Vagina (tissue), 2 donors: ENCODE measurements around the gene CUL7.

Experiments used
- POLR2A ChIP-seq, 2 donors: fragments of 450-650 bp; IDR thresholded peaks; one replicate each; pipeline ENCODE4 v1.6.1; 2017; ENCODE audit warnings: antibody characterized with exemption in 2 of 2, mild to moderate bottlenecking in 2 of 2, moderate library complexity in 2 of 2
- POLR2AphosphoS5 ChIP-seq, 2 donors: sonication (generic); formaldehyde crosslinking; IDR thresholded peaks; one replicate each; pipeline ENCODE4 v1.9.0; 2017; ENCODE audit warnings: antibody characterized with exemption in 2 of 2, mild to moderate bottlenecking in 2 of 2, low read depth in 1 of 2; ENCODE audit not compliant: insufficient read depth in 1 of 2
- TF ChIP-seq, protein P1 (sequence below), 3 experiments: fragments of 450-650 bp in 2 of 3; fragments of 200-600 bp in 1 of 3; sonication (generic) in 1 of 3; IDR thresholded peaks; one replicate each; pipeline ENCODE4 v1.5.1; 2017 to 2019; ENCODE audit warnings: antibody characterized with exemption in 3 of 3, mild to moderate bottlenecking in 2 of 3, moderate library complexity in 2 of 3

- TF ChIP-seq POLR2AphosphoS5 (IDR thresholded peaks at IDR 0.05; ENCODE audit: insufficient read depth in 1 of 2, low read depth in 1 of 2) (no peak), POLR2A (IDR thresholded peaks at IDR 0.05) (no peak)
- TF ChIP-seq, protein P1, sequence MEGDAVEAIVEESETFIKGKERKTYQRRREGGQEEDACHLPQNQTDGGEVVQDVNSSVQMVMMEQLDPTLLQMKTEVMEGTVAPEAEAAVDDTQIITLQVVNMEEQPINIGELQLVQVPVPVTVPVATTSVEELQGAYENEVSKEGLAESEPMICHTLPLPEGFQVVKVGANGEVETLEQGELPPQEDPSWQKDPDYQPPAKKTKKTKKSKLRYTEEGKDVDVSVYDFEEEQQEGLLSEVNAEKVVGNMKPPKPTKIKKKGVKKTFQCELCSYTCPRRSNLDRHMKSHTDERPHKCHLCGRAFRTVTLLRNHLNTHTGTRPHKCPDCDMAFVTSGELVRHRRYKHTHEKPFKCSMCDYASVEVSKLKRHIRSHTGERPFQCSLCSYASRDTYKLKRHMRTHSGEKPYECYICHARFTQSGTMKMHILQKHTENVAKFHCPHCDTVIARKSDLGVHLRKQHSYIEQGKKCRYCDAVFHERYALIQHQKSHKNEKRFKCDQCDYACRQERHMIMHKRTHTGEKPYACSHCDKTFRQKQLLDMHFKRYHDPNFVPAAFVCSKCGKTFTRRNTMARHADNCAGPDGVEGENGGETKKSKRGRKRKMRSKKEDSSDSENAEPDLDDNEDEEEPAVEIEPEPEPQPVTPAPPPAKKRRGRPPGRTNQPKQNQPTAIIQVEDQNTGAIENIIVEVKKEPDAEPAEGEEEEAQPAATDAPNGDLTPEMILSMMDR (IDR thresholded peaks at IDR 0.05) = no peak
Measured at GRCh38 chr6:43009124-43009523, 44.5 kb downstream of the CUL7 start.
